Measurements from ENCODE around the gene DCAF8. TPM values are rescaled to one million over a fixed set of nuclear protein-coding genes. Genes with fewer than 3 reads are reported as not detected.

DCAF8 gene
- total RNA-seq, 1 donor from 2014 or later, result 172 TPM

- Mint-ChIP-seq H3K4me1 (ENCODE audit: low read depth) (peaks cover 3% of the 10 kb centered on the region), H3K9me3 (ENCODE audit: low read depth) (no peaks in the 10 kb centered on the region)
- TF ChIP-seq, protein P1, sequence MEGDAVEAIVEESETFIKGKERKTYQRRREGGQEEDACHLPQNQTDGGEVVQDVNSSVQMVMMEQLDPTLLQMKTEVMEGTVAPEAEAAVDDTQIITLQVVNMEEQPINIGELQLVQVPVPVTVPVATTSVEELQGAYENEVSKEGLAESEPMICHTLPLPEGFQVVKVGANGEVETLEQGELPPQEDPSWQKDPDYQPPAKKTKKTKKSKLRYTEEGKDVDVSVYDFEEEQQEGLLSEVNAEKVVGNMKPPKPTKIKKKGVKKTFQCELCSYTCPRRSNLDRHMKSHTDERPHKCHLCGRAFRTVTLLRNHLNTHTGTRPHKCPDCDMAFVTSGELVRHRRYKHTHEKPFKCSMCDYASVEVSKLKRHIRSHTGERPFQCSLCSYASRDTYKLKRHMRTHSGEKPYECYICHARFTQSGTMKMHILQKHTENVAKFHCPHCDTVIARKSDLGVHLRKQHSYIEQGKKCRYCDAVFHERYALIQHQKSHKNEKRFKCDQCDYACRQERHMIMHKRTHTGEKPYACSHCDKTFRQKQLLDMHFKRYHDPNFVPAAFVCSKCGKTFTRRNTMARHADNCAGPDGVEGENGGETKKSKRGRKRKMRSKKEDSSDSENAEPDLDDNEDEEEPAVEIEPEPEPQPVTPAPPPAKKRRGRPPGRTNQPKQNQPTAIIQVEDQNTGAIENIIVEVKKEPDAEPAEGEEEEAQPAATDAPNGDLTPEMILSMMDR (IDR thresholded peaks at IDR 0.05; ENCODE audit: unreplicated experiment), result no peak
These were observed 18.1 kb downstream of the DCAF8 start for GRCh38 chr1:160244209-160244608.

DNA sequence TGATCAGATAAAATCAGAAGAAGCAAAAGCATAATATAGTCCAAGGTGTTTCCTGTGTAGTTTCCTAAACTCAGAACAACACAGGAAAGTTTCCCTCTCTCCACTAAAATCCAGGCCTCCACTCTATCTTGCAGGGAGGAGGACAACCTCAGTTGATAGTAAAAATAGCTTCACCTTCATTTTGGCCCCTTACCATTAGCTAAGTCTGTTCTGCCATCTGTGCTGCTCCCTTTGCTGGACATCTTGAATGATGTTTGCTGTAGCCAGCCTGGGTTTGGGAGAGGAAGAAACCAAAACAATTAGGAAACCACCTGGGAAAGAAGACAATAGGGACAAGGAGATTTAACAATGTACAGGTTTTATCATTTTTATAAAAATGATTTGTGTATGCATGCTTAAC lies 18.6 kb downstream of the DCAF8 start:
- Mint-ChIP-seq H3K36me3 (ENCODE audit: insufficient read depth) (peaks cover 10% of the 10 kb centered on the region), H3K4me1 (ENCODE audit: low read depth) (peaks cover 3% of the 10 kb centered on the region), H3K27me3 (no peaks in the 10 kb centered on the region), H3K27ac (no peak overlapping the region), H3K9me3 (ENCODE audit: low read depth) (no peaks in the 10 kb centered on the region), H3K4me3 (ENCODE audit: low read depth) (no peak overlapping the region)
- TF ChIP-seq, protein P1 (IDR thresholded peaks at IDR 0.05; ENCODE audit: unreplicated experiment), result no peak
- DNase-seq (ENCODE audit: low spot score, unreplicated experiment), result no peak

More at GRCh38 chr1:160244209-160244608, 18.1 kb downstream of the DCAF8 start:
- Mint-ChIP-seq H3K27me3 (no peaks in the 10 kb centered on the region), H3K4me3 (ENCODE audit: low read depth) (no peak overlapping the region), H3K36me3 (ENCODE audit: insufficient read depth) (peaks cover 10% of the 10 kb centered on the region), H3K27ac (no peak overlapping the region)
- DNase-seq (ENCODE audit: low spot score, unreplicated experiment), result no peak

DNA sequence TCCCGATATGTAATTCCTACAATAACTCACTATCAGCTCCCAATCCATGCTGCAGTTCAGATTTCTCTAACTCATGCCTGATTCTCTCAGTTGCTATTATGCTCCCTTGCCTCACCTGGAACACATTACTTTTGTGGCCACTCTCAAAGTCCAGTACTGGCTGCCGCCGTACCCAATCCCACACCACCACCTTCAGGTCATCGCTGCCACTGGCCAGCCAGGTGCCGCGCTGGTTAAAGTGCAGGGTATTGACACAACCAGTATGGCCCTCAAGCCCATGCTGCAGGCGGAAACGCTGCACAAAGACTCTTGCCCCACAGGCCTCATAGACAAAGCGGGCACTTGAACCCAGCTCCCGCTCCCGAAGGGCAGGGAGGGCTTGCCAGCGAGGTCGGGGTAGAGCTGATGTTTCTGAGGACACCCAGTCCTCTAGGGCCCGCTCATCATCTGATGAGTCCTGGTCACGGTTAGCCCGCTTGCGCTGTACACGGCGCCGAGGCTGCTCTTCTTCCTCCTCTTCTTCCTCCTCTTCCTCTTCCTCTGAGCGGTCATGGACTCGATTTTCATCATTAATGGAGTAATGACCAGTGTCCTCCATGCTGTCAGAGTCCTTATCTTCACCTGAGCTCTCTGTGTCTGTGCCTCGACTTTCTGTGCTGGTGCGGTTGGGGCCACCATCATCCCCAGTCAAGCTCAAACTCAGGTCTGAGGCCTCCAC lies 22.6 kb downstream of the DCAF8 start:
- H3K4me1 Mint-ChIP-seq (ENCODE audit: low read depth), result peaks cover 2% of the 10 kb centered on the region
- no peak overlapping the region for H3K4me3 Mint-ChIP-seq (ENCODE audit: low read depth)
- no peaks in the 10 kb centered on the region for H3K9me3 Mint-ChIP-seq (ENCODE audit: low read depth)
- H3K36me3 Mint-ChIP-seq (ENCODE audit: insufficient read depth), result peaks cover 12% of the 10 kb centered on the region
- no peak for DNase-seq (ENCODE audit: low spot score, unreplicated experiment)
- no peaks in the 10 kb centered on the region for H3K27me3 Mint-ChIP-seq
- TF ChIP-seq, protein P1 (IDR thresholded peaks at IDR 0.05; ENCODE audit: unreplicated experiment), result no peak
- H3K27ac Mint-ChIP-seq, result no peak overlapping the region

GRCh38 chr1:160238408-160238807 lies 23.9 kb downstream of the DCAF8 start:
- TF ChIP-seq, protein P1 (IDR thresholded peaks at IDR 0.05; ENCODE audit: unreplicated experiment), result no peak
- H3K4me1 Mint-ChIP-seq (ENCODE audit: low read depth), result peaks cover 2% of the 10 kb centered on the region
- peaks cover 18% of the 10 kb centered on the region for H3K36me3 Mint-ChIP-seq (ENCODE audit: insufficient read depth)
- no peaks in the 10 kb centered on the region for H3K9me3 Mint-ChIP-seq (ENCODE audit: low read depth)
- H3K4me3 Mint-ChIP-seq (ENCODE audit: low read depth), result no peak overlapping the region
- H3K27me3 Mint-ChIP-seq, result no peaks in the 10 kb centered on the region
- DNase-seq (ENCODE audit: low spot score, unreplicated experiment), result no peak
- no peak overlapping the region for H3K27ac Mint-ChIP-seq

DNA sequence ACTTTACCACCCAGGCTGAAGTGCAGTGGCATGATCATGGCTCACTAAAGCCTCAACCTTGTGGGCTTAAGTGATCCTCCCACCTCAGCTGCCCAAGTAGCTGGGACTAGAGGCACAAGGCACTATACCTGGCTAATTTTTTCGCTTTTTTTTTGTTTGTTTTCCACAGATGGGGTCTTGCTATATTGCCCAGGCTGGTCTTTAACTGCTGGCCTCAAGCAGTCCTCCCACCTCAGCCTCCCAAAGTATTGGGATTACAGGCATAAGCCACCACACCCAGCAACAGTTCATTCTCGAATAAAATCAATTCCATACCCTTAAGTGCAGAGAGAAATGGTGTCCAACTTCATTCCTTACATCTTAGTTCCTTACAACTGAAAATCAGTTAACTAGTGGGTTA lies 24.8 kb downstream of the DCAF8 start:
- Mint-ChIP-seq H3K27ac (no peak overlapping the region), H3K4me1 (ENCODE audit: low read depth) (no peaks in the 10 kb centered on the region), H3K36me3 (ENCODE audit: insufficient read depth) (peaks cover 14% of the 10 kb centered on the region), H3K4me3 (ENCODE audit: low read depth) (no peak overlapping the region), H3K9me3 (ENCODE audit: low read depth) (no peaks in the 10 kb centered on the region), H3K27me3 (no peaks in the 10 kb centered on the region)
- TF ChIP-seq, protein P1 (IDR thresholded peaks at IDR 0.05; ENCODE audit: unreplicated experiment), result no peak
- no peak for DNase-seq (ENCODE audit: low spot score, unreplicated experiment)
